Measurements from ENCODE around the gene AIRE.

AIRE gene

DNA sequence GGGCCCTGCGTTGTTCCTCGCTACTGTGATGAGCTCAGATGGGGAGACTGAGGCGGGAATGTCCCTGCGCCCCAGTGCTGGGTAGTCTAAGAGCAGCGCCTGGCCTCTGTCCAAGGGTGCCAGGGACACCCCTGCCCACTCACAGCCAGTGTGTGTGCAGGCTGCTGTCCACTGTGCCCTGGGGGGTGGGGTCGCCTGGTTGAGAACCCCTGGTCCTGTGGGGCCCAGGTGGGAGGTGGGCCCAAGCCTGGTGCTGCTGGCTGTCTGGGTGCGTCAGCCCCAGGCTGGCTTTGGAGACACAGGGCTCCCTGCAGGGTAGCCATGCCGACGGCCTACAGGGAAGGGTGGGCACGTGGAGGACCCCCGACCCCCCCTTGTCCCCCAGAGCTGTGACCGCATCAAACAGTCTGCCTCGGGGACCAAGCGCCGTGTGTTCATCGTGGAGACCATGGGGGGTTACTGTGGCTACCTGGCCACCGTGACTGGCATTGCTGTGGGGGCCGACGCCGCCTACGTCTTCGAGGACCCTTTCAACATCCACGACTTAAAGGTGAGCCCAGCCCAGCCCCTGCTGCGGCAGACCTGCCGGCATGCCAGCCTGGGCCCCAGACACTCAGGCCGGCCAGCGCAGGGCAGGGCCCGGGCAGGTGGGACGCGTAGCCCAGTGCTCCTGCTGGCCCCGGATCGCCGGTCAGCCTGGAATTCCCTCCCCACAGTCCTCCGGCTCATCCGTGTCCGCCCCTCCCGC is 38.6 kb downstream of the AIRE start:
- Histone ChIP-seq H3K4me3 (ENCODE audit: low read depth, low read length) (no peak overlapping the region), H3K79me2 (no peaks in the 10 kb centered on the region), H3K27ac (no peak overlapping the region), H3K36me3 (ENCODE audit: control insufficient read depth, insufficient read depth, low read length) (no peaks in the 10 kb centered on the region), H3K27me3 (ENCODE audit: control insufficient read depth, insufficient read depth, low read length) (no peaks in the 10 kb centered on the region), H2AFZ (no peak overlapping the region), H3K4me1 (no peaks in the 10 kb centered on the region), H3K9me3 (ENCODE audit: control insufficient read depth, low read length) (no peaks in the 10 kb centered on the region), H3K9ac (no peak overlapping the region), H3K4me2 (ENCODE audit: low read length) (no peak overlapping the region)
- TF ChIP-seq, protein P1, sequence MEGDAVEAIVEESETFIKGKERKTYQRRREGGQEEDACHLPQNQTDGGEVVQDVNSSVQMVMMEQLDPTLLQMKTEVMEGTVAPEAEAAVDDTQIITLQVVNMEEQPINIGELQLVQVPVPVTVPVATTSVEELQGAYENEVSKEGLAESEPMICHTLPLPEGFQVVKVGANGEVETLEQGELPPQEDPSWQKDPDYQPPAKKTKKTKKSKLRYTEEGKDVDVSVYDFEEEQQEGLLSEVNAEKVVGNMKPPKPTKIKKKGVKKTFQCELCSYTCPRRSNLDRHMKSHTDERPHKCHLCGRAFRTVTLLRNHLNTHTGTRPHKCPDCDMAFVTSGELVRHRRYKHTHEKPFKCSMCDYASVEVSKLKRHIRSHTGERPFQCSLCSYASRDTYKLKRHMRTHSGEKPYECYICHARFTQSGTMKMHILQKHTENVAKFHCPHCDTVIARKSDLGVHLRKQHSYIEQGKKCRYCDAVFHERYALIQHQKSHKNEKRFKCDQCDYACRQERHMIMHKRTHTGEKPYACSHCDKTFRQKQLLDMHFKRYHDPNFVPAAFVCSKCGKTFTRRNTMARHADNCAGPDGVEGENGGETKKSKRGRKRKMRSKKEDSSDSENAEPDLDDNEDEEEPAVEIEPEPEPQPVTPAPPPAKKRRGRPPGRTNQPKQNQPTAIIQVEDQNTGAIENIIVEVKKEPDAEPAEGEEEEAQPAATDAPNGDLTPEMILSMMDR (IDR thresholded peaks at IDR 0.05): no peak

DNA sequence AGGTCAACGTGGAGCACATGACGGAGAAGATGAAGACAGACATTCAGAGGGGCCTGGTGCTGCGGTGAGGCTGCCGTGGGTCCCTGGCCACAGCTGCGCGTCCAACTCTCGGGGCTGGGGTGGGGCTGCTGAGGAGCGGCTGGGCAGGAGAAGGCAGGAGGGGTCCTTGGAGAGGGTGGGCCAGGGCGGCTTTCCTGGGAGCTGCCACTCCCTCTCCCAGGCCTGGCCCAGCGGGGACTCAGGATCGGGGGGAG is 39.1 kb downstream of the AIRE start:
- no peak overlapping the region for H3K4me3 ChIP-seq (ENCODE audit: low read depth, low read length)
- no peak overlapping the region for H3K4me2 ChIP-seq (ENCODE audit: low read length)
- no peak overlapping the region for H3K9ac ChIP-seq
- no peaks in the 10 kb centered on the region for H3K36me3 ChIP-seq (ENCODE audit: control insufficient read depth, insufficient read depth, low read length)
- H2AFZ ChIP-seq: no peak overlapping the region
- TF ChIP-seq, protein P1 (IDR thresholded peaks at IDR 0.05): no peak
- no peaks in the 10 kb centered on the region for H3K9me3 ChIP-seq (ENCODE audit: control insufficient read depth, low read length)
- no peaks in the 10 kb centered on the region for H3K4me1 ChIP-seq
- H3K27ac ChIP-seq: no peak overlapping the region
- H3K79me2 ChIP-seq: no peaks in the 10 kb centered on the region
- no peaks in the 10 kb centered on the region for H3K27me3 ChIP-seq (ENCODE audit: control insufficient read depth, insufficient read depth, low read length)

- Histone ChIP-seq H3K9ac (no peak overlapping the region), H3K4me3 (ENCODE audit: low read depth, low read length) (no peak overlapping the region), H2AFZ (no peak overlapping the region), H3K4me1 (no peaks in the 10 kb centered on the region), H3K36me3 (ENCODE audit: control insufficient read depth, insufficient read depth, low read length) (no peaks in the 10 kb centered on the region), H3K4me2 (ENCODE audit: low read length) (no peak overlapping the region), H3K79me2 (no peaks in the 10 kb centered on the region), H3K27me3 (ENCODE audit: control insufficient read depth, insufficient read depth, low read length) (no peaks in the 10 kb centered on the region), H3K27ac (no peak overlapping the region), H3K9me3 (ENCODE audit: control insufficient read depth, low read length) (no peaks in the 10 kb centered on the region)
- TF ChIP-seq, protein P1 (IDR thresholded peaks at IDR 0.05): no peak
Measured at GRCh38 chr21:44325386-44326271, 40.0 kb downstream of the AIRE start.

DNA sequence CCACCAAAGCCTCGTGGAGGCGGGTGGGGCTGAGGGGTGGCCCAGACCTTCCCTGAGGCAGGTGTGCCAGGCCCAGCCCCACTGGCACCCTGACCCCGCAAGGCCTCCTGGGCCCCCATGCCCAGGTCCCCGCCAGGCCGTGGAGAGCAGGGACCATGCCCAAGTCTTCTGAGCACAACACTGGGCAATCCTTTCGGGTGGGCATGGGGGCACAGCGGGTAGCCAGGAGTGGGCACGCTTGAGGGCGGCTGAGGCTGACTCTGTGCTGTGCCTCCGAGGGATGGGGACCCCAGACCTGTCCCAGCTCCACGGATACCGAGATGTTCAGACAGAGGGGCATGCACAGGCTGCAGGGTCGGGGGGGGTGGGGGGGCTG is 40.6 kb downstream of the AIRE start:
- Histone ChIP-seq H3K27me3 (ENCODE audit: control insufficient read depth, insufficient read depth, low read length) (no peaks in the 10 kb centered on the region), H3K4me3 (ENCODE audit: low read depth, low read length) (no peak overlapping the region), H3K9me3 (ENCODE audit: control insufficient read depth, low read length) (no peaks in the 10 kb centered on the region), H3K27ac (no peak overlapping the region), H3K4me2 (ENCODE audit: low read length) (no peak overlapping the region), H2AFZ (no peak overlapping the region), H3K79me2 (no peaks in the 10 kb centered on the region), H3K4me1 (no peaks in the 10 kb centered on the region), H3K36me3 (ENCODE audit: control insufficient read depth, insufficient read depth, low read length) (no peaks in the 10 kb centered on the region), H3K9ac (no peak overlapping the region)
- TF ChIP-seq, protein P1 (IDR thresholded peaks at IDR 0.05): no peak
